Liver (tissue), 9 donors: Measurements from ENCODE around the gene HNRNPCL1. TPM values are rescaled to one million over a fixed set of nuclear protein-coding genes. Genes with fewer than 3 reads are reported as not detected.

Source experiments
- DNase-seq: peaks from one replicate; pipeline ENCODE4 v3.0.0-alpha.2; 2017; ENCODE audit warnings: low spot score
- H3K27ac ChIP-seq, 2 donors: one replicate each; pipeline ENCODE4 v1.7.0; 2013; ENCODE audit warnings: inconsistent platforms in 2 of 2, low read length in 2 of 2, control low read depth in 1 of 2, low read depth in 1 of 2, mild to moderate bottlenecking in 1 of 2
- H3K27me3 ChIP-seq, 4 donors: one replicate each; pipeline versions ENCODE4 v1.6.1 to v1.7.0; 2013; ENCODE audit warnings: low read length in 3 of 4, inconsistent platforms in 1 of 4, mild to moderate bottlenecking in 1 of 4, moderate library complexity in 1 of 4; ENCODE audit not compliant: control insufficient read depth in 4 of 4, insufficient read depth in 4 of 4
- H3K36me3 ChIP-seq, 4 donors: one replicate each; pipeline versions ENCODE4 v1.6.1 to v1.7.0; 2013; ENCODE audit warnings: low read length in 3 of 4, mild to moderate bottlenecking in 3 of 4, low read depth in 1 of 4, moderate library complexity in 1 of 4; ENCODE audit not compliant: control insufficient read depth in 4 of 4, insufficient read depth in 3 of 4
- H3K4me1 ChIP-seq, 4 donors: one replicate each; pipeline versions ENCODE4 v1.6.1 to v1.7.0; 2013; ENCODE audit warnings: low read length in 3 of 4, mild to moderate bottlenecking in 3 of 4, moderate library complexity in 1 of 4; ENCODE audit not compliant: control insufficient read depth in 4 of 4, insufficient read depth in 4 of 4
- H3K4me3 ChIP-seq, 3 donors: one replicate each; pipeline versions ENCODE4 v1.6.1 to v1.7.0; 2013; ENCODE audit warnings: low read length in 3 of 3, control low read depth in 1 of 3, low read depth in 1 of 3, mild to moderate bottlenecking in 1 of 3
- H3K9ac ChIP-seq, 2 donors: one replicate each; pipeline ENCODE4 v1.7.0; 2013; ENCODE audit warnings: low read length in 2 of 2, mild to moderate bottlenecking in 2 of 2, moderate library complexity in 2 of 2, control low read depth in 1 of 2, low read depth in 1 of 2
- H3K9me3 ChIP-seq, 4 donors: one replicate each; pipeline versions ENCODE4 v1.6.1 to v1.7.0; 2013; ENCODE audit warnings: low read length in 3 of 4; ENCODE audit not compliant: control insufficient read depth in 4 of 4
- ATF3 ChIP-seq: IDR thresholded peaks from 2 replicates; pipeline ENCODE4 v1.6.1; 2016; ENCODE audit warnings: antibody characterized with exemption
- CTCF ChIP-seq: fragments of 150-350 bp; IDR thresholded peaks from 2 replicates; pipeline ENCODE4 v1.5.1; 2017; ENCODE audit warnings: improper control_type of control experiment, low read depth, low read length; ENCODE audit not compliant: missing input control
- EGR1 ChIP-seq, 2 donors: IDR thresholded peaks; 2 replicates each; pipeline ENCODE4 v1.6.1; 2016 to 2018; ENCODE audit warnings: antibody characterized with exemption in 2 of 2, low read depth in 2 of 2
- FOXA1 ChIP-seq: IDR thresholded peaks from 2 replicates; pipeline ENCODE4 v1.6.1; 2016; ENCODE audit warnings: antibody characterized with exemption
- FOXA2 ChIP-seq: IDR thresholded peaks from 2 replicates; pipeline ENCODE4 v1.6.1; 2016; ENCODE audit warnings: antibody characterized with exemption
- GABPA ChIP-seq, 2 donors: IDR thresholded peaks in 1 of 2; conservative IDR thresholded peaks in 1 of 2; 2 replicates each; pipeline ENCODE4 v1.6.1; 2016; ENCODE audit warnings: antibody characterized with exemption in 2 of 2, mild to moderate bottlenecking in 1 of 2, moderate library complexity in 1 of 2
- HNF4A ChIP-seq, 2 donors: conservative IDR thresholded peaks; 2 replicates each; pipeline ENCODE4 v1.6.1; 2016; ENCODE audit warnings: antibody characterized with exemption in 2 of 2, mild to moderate bottlenecking in 2 of 2
- HNF4G ChIP-seq: IDR thresholded peaks from 2 replicates; pipeline ENCODE4 v1.6.1; 2016; ENCODE audit warnings: antibody characterized with exemption
- JUND ChIP-seq, 2 donors: IDR thresholded peaks; 2 replicates each; pipeline ENCODE4 v1.6.1; 2016; ENCODE audit warnings: antibody characterized with exemption in 2 of 2
- MAX ChIP-seq: IDR thresholded peaks from 2 replicates; pipeline ENCODE4 v1.6.1; 2016; ENCODE audit warnings: antibody characterized with exemption
- NR2F2 ChIP-seq: IDR thresholded peaks from 2 replicates; pipeline ENCODE4 v1.6.1; 2016; ENCODE audit warnings: antibody characterized with exemption
- RAD21 ChIP-seq, 2 donors: IDR thresholded peaks; 2 replicates each; pipeline ENCODE4 v1.6.1; 2016; ENCODE audit warnings: antibody characterized with exemption in 2 of 2, mild to moderate bottlenecking in 2 of 2
- RXRA ChIP-seq, 2 donors: IDR thresholded peaks; 2 replicates each; pipeline ENCODE4 v1.6.1; 2017 to 2018; ENCODE audit warnings: antibody characterized with exemption in 2 of 2, mild to moderate bottlenecking in 1 of 2
- SP1 ChIP-seq: IDR thresholded peaks from 2 replicates; pipeline ENCODE4 v1.6.1; 2018; ENCODE audit warnings: antibody characterized with exemption, mild to moderate bottlenecking
- TAF1 ChIP-seq: conservative IDR thresholded peaks from 2 replicates; pipeline ENCODE4 v1.6.1; 2016; ENCODE audit warnings: antibody characterized with exemption, mild to moderate bottlenecking
- YY1 ChIP-seq: IDR thresholded peaks from 2 replicates; pipeline ENCODE4 v1.6.1; 2016; ENCODE audit warnings: antibody characterized with exemption, mild to moderate bottlenecking
- ZBTB33 ChIP-seq: IDR thresholded peaks from 2 replicates; pipeline ENCODE4 v1.6.1; 2016; ENCODE audit warnings: antibody characterized with exemption
- WGBS: extraction: QIAGEN DNeasy Blood & Tissue Kit; methylation state at CpG from one replicate; pipeline ENCODE4 v1.1.7; 2013; 5-methylcytosine and 5-hydroxymethylcytosine counted together
- polyA plus RNA-seq, 2 donors: library from polyadenylated mRNA; stranded (reverse) in 1 of 2; unstranded in 1 of 2; fragments of 200-250 nt in 1 of 2; fragments of >200 nt in 1 of 2; fragmentation: Nextera tagmentation in 1 of 2; extraction: Ambion mirVana in 1 of 2; gene quantifications; one replicate each; pipeline versions ENCODE4 v1.2.1 to v1.2.3, GENCODE V29; 2013 to 2015
- total RNA-seq, 2 donors: library from RNA; depleted of rRNA; stranded (reverse); fragments of >200 nt; gene quantifications; one replicate each; pipeline ENCODE4 v1.2.3, GENCODE V29; 2014
- TF ChIP-seq, protein P1 (sequence below): IDR thresholded peaks from 2 replicates; pipeline ENCODE4 v1.6.1; 2016; ENCODE audit warnings: antibody characterized with exemption, mild to moderate bottlenecking
- donor health status: healthy.
- donor health status: healthy.
- donor health status: healthy.
- donor health status: healthy.
- donor health status: healthy.

The HNRNPCL1 gene
- total and polyA plus RNA-seq, 4 donors: not detected

DNA sequence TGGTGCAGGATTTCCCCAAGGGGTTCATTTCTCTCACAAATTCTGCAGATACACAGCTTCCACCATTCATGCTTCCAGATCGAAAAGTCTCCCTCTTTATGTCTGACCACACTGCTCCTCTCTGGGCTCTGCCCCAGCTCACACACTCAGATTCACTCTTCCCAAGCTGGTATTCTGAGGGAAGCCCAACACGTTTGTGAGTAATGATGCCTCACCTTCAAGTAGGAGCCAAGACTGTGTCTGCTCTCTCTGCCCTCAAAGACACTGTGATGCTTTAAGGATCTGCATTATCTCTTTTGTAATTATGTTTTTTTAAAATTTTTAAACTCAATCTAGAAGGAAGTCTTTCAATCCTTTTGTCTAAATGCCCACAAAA lies 37.1 kb downstream of the HNRNPCL1 start:
- Histone ChIP-seq H3K4me3 (no peak overlapping the region), H3K4me1 (no peaks in the 10 kb centered on the region), H3K9me3 (no peaks in the 10 kb centered on the region), H3K27me3 (peaks cover 0 to under 1% (median 0%) of the 10 kb centered on the region in 4 donors), H3K36me3 (no peaks in the 10 kb centered on the region), H3K9ac (no peak overlapping the region), H3K27ac (no peak overlapping the region)
- 55% methylated on average over 2 of the region's 2 CpGs for WGBS
- TF ChIP-seq TAF1: no peak
- TF ChIP-seq RAD21 (IDR thresholded peaks at IDR 0.05): no peak
- TF ChIP-seq JUND (IDR thresholded peaks at IDR 0.05): no peak
- no peak for TF ChIP-seq YY1
- no peak for TF ChIP-seq HNF4A (conservative IDR thresholded peaks at IDR 0.05)
- no peak for TF ChIP-seq RXRA (IDR thresholded peaks at IDR 0.05)
- no peak for TF ChIP-seq ZBTB33
- no peak for TF ChIP-seq CTCF
- TF ChIP-seq FOXA2: no peak
- TF ChIP-seq SP1: no peak
- no peak for DNase-seq

DNA sequence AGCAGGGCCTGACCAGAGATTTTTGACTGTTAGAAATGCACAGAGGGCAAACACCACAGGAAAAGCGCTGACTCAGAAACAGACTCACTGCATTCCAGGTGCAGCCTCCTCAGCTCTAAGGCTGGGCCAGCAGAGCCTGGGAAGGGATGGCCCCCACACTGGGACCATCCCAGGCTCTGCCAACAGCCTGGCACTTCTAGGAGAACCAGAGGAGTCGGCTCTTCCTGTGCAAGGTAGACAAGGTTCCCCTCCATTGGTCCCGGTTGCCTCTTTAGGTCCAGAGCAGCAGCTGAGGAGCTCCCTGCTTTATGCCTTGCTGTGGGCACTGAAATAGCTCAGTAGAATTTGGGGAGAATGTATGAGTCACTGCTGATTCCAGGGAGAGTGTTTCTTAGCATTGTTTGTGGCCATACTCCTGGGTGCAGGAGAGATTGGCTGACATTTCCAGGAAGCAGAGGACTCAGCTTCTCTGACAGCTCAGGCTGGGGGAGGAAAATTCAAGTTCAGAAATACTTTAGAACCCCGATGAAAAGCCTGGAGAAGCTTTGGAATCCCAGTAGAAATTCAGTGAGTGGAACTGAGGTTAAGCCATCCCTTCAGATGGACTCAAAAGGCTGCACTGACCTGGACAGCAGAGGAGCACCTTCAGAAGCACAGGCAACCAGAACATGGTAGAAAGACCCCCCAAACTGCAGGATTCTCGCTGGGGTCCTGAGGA lies 37.7 kb downstream of the HNRNPCL1 start:
- 64% methylated on average over 5 of the region's 5 CpGs for WGBS
- Histone ChIP-seq H3K9ac (no peak overlapping the region), H3K27me3 (peaks cover 0 to 3% (median 0%) of the 10 kb centered on the region in 4 donors), H3K4me1 (no peaks in the 10 kb centered on the region), H3K27ac (no peak overlapping the region), H3K36me3 (no peaks in the 10 kb centered on the region), H3K9me3 (no peaks in the 10 kb centered on the region), H3K4me3 (no peak overlapping the region)
- TF ChIP-seq, protein P1, sequence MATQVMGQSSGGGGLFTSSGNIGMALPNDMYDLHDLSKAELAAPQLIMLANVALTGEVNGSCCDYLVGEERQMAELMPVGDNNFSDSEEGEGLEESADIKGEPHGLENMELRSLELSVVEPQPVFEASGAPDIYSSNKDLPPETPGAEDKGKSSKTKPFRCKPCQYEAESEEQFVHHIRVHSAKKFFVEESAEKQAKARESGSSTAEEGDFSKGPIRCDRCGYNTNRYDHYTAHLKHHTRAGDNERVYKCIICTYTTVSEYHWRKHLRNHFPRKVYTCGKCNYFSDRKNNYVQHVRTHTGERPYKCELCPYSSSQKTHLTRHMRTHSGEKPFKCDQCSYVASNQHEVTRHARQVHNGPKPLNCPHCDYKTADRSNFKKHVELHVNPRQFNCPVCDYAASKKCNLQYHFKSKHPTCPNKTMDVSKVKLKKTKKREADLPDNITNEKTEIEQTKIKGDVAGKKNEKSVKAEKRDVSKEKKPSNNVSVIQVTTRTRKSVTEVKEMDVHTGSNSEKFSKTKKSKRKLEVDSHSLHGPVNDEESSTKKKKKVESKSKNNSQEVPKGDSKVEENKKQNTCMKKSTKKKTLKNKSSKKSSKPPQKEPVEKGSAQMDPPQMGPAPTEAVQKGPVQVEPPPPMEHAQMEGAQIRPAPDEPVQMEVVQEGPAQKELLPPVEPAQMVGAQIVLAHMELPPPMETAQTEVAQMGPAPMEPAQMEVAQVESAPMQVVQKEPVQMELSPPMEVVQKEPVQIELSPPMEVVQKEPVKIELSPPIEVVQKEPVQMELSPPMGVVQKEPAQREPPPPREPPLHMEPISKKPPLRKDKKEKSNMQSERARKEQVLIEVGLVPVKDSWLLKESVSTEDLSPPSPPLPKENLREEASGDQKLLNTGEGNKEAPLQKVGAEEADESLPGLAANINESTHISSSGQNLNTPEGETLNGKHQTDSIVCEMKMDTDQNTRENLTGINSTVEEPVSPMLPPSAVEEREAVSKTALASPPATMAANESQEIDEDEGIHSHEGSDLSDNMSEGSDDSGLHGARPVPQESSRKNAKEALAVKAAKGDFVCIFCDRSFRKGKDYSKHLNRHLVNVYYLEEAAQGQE: no peak
- TF ChIP-seq SP1 (no peak), HNF4A (conservative IDR thresholded peaks at IDR 0.05) (no peak), HNF4G (no peak), JUND (IDR thresholded peaks at IDR 0.05) (no peak), ZBTB33 (no peak), YY1 (no peak), ATF3 (no peak), EGR1 (IDR thresholded peaks at IDR 0.05; ENCODE audit: low read depth in 2 of 2) (no peak), CTCF (no peak), TAF1 (no peak), MAX (no peak), RXRA (IDR thresholded peaks at IDR 0.05) (no peak), GABPA (IDR thresholded peaks at IDR 0.05 in 1 of 2, conservative IDR thresholded peaks at IDR 0.05 in 1 of 2) (no peak), NR2F2 (no peak), FOXA2 (no peak), RAD21 (IDR thresholded peaks at IDR 0.05) (no peak), FOXA1 (no peak)
- DNase-seq: no peak
